HepG2 (cell line): Measurements from ENCODE around the gene CEP19. TPM values are rescaled to one million over a fixed set of nuclear protein-coding genes. Genes with fewer than 3 reads are reported as not detected.

Experiments
- ARID5B ChIP-seq: IDR thresholded peaks from 2 replicates; pipeline ENCODE4 v1.4.0; 2020; ENCODE audit warnings: mild to moderate bottlenecking, missing genetic modification reagents
- ATF7-NPFF ChIP-seq: sonication (generic); formaldehyde crosslinking; IDR thresholded peaks from 2 replicates; pipeline ENCODE4 v1.8.1; 2023; ENCODE audit warnings: mild to moderate bottlenecking, low read depth, missing genetic modification reagents, moderate library complexity
- CCAR2 ChIP-seq: fragments of 200-400 bp; formaldehyde crosslinking; optimal IDR thresholded peaks from 2 replicates; pipeline ENCODE3; 2018; ENCODE audit warnings: low read depth, mild to moderate bottlenecking, low read length, moderate library complexity
- GTF3A ChIP-seq: sonication (generic); formaldehyde crosslinking; conservative IDR thresholded peaks from 2 replicates; pipeline ENCODE4 v1.4.0; 2020; ENCODE audit warnings: mild to moderate bottlenecking, missing genetic modification reagents
- KLF16 ChIP-seq, 2 experiments: sonication (generic) in 1 of 2; formaldehyde crosslinking in 1 of 2; IDR thresholded peaks; 2 replicates each; pipeline versions ENCODE4 v1.6.1 to v1.8.0; 2016 to 2023; ENCODE audit warnings: missing genetic modification reagents in 2 of 2, missing compliant biosample characterization in 1 of 2
- MAZ ChIP-seq, 2 experiments: sonication (generic) in 1 of 2; formaldehyde crosslinking in 1 of 2; IDR thresholded peaks; 2 replicates each; pipeline versions ENCODE4 v1.5.0 to v1.6.1; 2012 to 2020; ENCODE audit warnings: low read depth in 2 of 2, mild to moderate bottlenecking in 2 of 2, borderline replicate concordance in 1 of 2, improper control_type of control experiment in 1 of 2, low read length in 1 of 2, missing genetic modification reagents in 1 of 2, moderate library complexity in 1 of 2
- NFKBIZ ChIP-seq: IDR thresholded peaks from 2 replicates; pipeline ENCODE4 v1.6.1; 2018; ENCODE audit warnings: missing genetic modification reagents, missing compliant biosample characterization
- PHF8 ChIP-seq: sonication (generic); formaldehyde crosslinking; IDR thresholded peaks from 2 replicates; pipeline ENCODE4 v1.5.0; 2020; ENCODE audit warnings: missing genetic modification reagents
- SRSF1 ChIP-seq: fragments of 200-400 bp; formaldehyde crosslinking; optimal IDR thresholded peaks from 2 replicates; pipeline ENCODE3; 2017; ENCODE audit warnings: mild to moderate bottlenecking, low read depth, low read length, moderate library complexity
- TIGD3 ChIP-seq: sonication (generic); formaldehyde crosslinking; IDR thresholded peaks from 2 replicates; pipeline ENCODE4 v1.5.1; 2020; ENCODE audit warnings: mild to moderate bottlenecking, missing genetic modification reagents, borderline replicate concordance
- TRIM24 ChIP-seq: sonication (generic); formaldehyde crosslinking; IDR thresholded peaks from 2 replicates; pipeline ENCODE4 v1.8.0; 2022; ENCODE audit warnings: mild to moderate bottlenecking, missing genetic modification reagents
- ZMAT3 ChIP-seq: sonication (generic); formaldehyde crosslinking; conservative IDR thresholded peaks from 2 replicates; pipeline ENCODE4 v1.7.0; 2021; ENCODE audit warnings: missing genetic modification reagents
- ZNF205 ChIP-seq: IDR thresholded peaks from 2 replicates; pipeline ENCODE4 v1.6.1; 2018; ENCODE audit warnings: missing biosample characterization, missing genetic modification reagents
- ZNF235 ChIP-seq: sonication (generic); formaldehyde crosslinking; IDR thresholded peaks from 2 replicates; pipeline ENCODE4 v1.8.1; 2023; ENCODE audit warnings: mild to moderate bottlenecking, missing genetic modification reagents, borderline replicate concordance
- ZNF317 ChIP-seq: sonication (generic); formaldehyde crosslinking; IDR thresholded peaks from 2 replicates; pipeline ENCODE4 v1.5.0; 2020; ENCODE audit warnings: mild to moderate bottlenecking, missing genetic modification reagents
- ZNF329 ChIP-seq: sonication (generic); formaldehyde crosslinking; IDR thresholded peaks from 2 replicates; pipeline ENCODE4 v1.9.0; 2021; ENCODE audit warnings: low read depth, mild to moderate bottlenecking, missing genetic modification reagents
- ZNF556 ChIP-seq: sonication (generic); formaldehyde crosslinking; IDR thresholded peaks from 2 replicates; pipeline ENCODE4 v1.4.0; 2020; ENCODE audit warnings: mild to moderate bottlenecking, missing genetic modification reagents, borderline replicate concordance
- ZSCAN9 ChIP-seq: IDR thresholded peaks from 2 replicates; pipeline ENCODE4 v1.6.1; 2016; ENCODE audit warnings: borderline replicate concordance
- polyA plus RNA-seq, 8 experiments: library from polyadenylated mRNA; depleted of rRNA in 3 of 8; stranded (reverse) in 7 of 8; unstranded in 1 of 8; fragments of >200 nt; fragmentation: Illumina TruSeq in 4 of 8; extraction: Trizol in 4 of 8; gene quantifications; 2 replicates each; pipeline versions ENCODE4 v1.2.1 to v1.2.3, GENCODE V29; 2011 to 2016; ENCODE audit warnings: low read depth in 4 of 8, missing spikeins in 1 of 8, mixed read lengths in 1 of 8; ENCODE audit not compliant: insufficient read depth in 1 of 8
- total RNA-seq, 5 experiments: library from RNA; depleted of rRNA; stranded (reverse); fragments of >200 nt; fragmentation: Illumina TruSeq; extraction: Trizol; gene quantifications; 2 replicates each; pipeline ENCODE4 v1.2.3, GENCODE V29; 2016; ENCODE audit warnings: low read depth in 1 of 5
- TF ChIP-seq, protein P1 (sequence below): sonication (generic); formaldehyde crosslinking; IDR thresholded peaks from 2 replicates; pipeline ENCODE4 v1.4.0; 2020; ENCODE audit warnings: missing genetic modification reagents
- TF ChIP-seq, protein P2 (sequence below): sonication (generic); formaldehyde crosslinking; IDR thresholded peaks from 2 replicates; pipeline ENCODE4 v1.4.0; 2020; ENCODE audit warnings: mild to moderate bottlenecking, missing genetic modification reagents

Gene CEP19
- total and polyA plus RNA-seq, 2 of the 13 experiments (the other 11 are each of a cell fraction or from before 2014, with no cell fraction given) = 0.48 to 1.2 TPM

GRCh38 chr3:196711838-196712513 is at the start of gene CEP19, which contains the start of gene PIGX (continued):
- TF ChIP-seq TIGD3 (CRISPR knock-in tag) (no peak), NFKBIZ (CRISPR knock-in tag) (no peak), ZNF317 (CRISPR knock-in tag) (no peak), ZMAT3 (CRISPR knock-in tag) (no peak), ZSCAN9 (CRISPR knock-in tag) (no peak; the same call in 1 of the 2 replicates), ZNF205 (CRISPR knock-in tag) (peak; percentile 38; the same call in 1 of the 2 replicates), MAZ (IDR thresholded peaks at IDR 0.05; ENCODE audit: borderline replicate concordance, low read depth, low read length) (no peak; the same call in 1 of the 2 replicates), MAZ (CRISPR knock-in tag; IDR thresholded peaks at IDR 0.05; ENCODE audit: low read depth) (peak; percentile 65; the same call in 1 of the 2 replicates), SRSF1 (no peak), PHF8 (peak; percentile 60; the same call in 1 of the 2 replicates), ATF7-NPFF (CRISPR knock-in tag) (peak; percentile 73; the same call in 1 of the 2 replicates), TRIM24 (CRISPR knock-in tag) (no peak), ZNF556 (CRISPR knock-in tag) (0 out of 2 replicates have a peak, but pooled peaks have one; percentile 13), ZNF329 (no peak), ZNF235 (CRISPR knock-in tag) (no peak), CCAR2 (no peak), ARID5B (CRISPR knock-in tag) (no peak), GTF3A (no peak), KLF16 (CRISPR knock-in tag; IDR thresholded peaks at IDR 0.05) (0 out of 4 replicates have a peak, but pooled peaks of 1 of the 2 experiments have one; percentile 29)
- TF ChIP-seq, protein P1, sequence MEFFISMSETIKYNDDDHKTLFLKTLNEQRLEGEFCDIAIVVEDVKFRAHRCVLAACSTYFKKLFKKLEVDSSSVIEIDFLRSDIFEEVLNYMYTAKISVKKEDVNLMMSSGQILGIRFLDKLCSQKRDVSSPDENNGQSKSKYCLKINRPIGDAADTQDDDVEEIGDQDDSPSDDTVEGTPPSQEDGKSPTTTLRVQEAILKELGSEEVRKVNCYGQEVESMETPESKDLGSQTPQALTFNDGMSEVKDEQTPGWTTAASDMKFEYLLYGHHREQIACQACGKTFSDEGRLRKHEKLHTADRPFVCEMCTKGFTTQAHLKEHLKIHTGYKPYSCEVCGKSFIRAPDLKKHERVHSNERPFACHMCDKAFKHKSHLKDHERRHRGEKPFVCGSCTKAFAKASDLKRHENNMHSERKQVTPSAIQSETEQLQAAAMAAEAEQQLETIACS (CRISPR knock-in tag) = peak; percentile 83
- TF ChIP-seq, protein P2, sequence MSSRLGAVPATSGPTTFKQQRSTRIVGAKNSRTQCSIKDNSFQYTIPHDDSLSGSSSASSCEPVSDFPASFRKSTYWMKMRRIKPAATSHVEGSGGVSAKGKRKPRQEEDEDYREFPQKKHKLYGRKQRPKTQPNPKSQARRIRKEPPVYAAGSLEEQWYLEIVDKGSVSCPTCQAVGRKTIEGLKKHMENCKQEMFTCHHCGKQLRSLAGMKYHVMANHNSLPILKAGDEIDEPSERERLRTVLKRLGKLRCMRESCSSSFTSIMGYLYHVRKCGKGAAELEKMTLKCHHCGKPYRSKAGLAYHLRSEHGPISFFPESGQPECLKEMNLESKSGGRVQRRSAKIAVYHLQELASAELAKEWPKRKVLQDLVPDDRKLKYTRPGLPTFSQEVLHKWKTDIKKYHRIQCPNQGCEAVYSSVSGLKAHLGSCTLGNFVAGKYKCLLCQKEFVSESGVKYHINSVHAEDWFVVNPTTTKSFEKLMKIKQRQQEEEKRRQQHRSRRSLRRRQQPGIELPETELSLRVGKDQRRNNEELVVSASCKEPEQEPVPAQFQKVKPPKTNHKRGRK (CRISPR knock-in tag) = no peak
